Pancreas (tissue), 10 donors: ENCODE results near the gene KRTAP12-4. TPM values are rescaled to one million over a fixed set of nuclear protein-coding genes. Genes with fewer than 3 reads are reported as not detected.

ENCODE experiments used
- ATAC-seq, 4 donors: fragments of 200-7000 bp; cut with Tn5 transposase; one replicate each; pipeline versions ENCODE4 v1.8.0 to v1.9.1; 2020; ENCODE audit warnings: mild to moderate bottlenecking in 4 of 4, moderate library complexity in 4 of 4
- DNase-seq, 6 donors: peaks; one replicate each; pipeline ENCODE4 v3.0.0-alpha.2; 2020
- FAIRE-seq: peaks from 2 replicates; lab custom pipeline; 2012; peaks lifted over from hg19 to GRCh38; lab: Jason Lieb, UNC
- H3K27ac ChIP-seq, 4 donors: fragments of 200-600 bp; sonication (generic); 1 replicate in 3 of 4; 2 replicates in 1 of 4; pipeline versions ENCODE4 v1.5.0 to v1.8.0; 2020
- H3K27me3 ChIP-seq, 4 donors: fragments of 200-600 bp; one replicate each; pipeline ENCODE4 v1.8.0; 2021
- H3K36me3 ChIP-seq, 3 donors: fragments of 200-600 bp; sonication (generic) in 1 of 3; one replicate each; pipeline versions ENCODE4 v1.5.0 to v1.8.0; 2020 to 2021
- H3K4me1 ChIP-seq, 3 donors: fragments of 200-600 bp; one replicate each; pipeline ENCODE4 v1.8.0; 2021
- H3K4me3 ChIP-seq, 4 donors: fragments of 200-600 bp; sonication (generic) in 2 of 4; one replicate each; pipeline versions ENCODE4 v1.5.0 to v1.8.0; 2020 to 2021
- H3K9me3 ChIP-seq, 4 donors: fragments of 200-600 bp; one replicate each; pipeline ENCODE4 v1.8.0; 2021
- CTCF ChIP-seq, 4 donors: fragments of 200-600 bp; sonication (generic) in 3 of 4; IDR thresholded peaks; one replicate each; pipeline versions ENCODE4 v1.5.0 to v1.8.0; 2021; ENCODE audit warnings: antibody characterized with exemption in 4 of 4
- WGBS, 2 donors: extraction: QIAGEN DNeasy Blood & Tissue Kit; methylation state at CpG; one replicate each; pipeline ENCODE4 v1.1.7; 2013; 5-methylcytosine and 5-hydroxymethylcytosine counted together
- intact Hi-C, 3 donors: fragments of 100-400 bp; cut with DNase I; formaldehyde crosslinking; loops; one replicate each; pipeline versions ENCODE4 v1.11.1 to v1.14.2; 2022
- polyA plus RNA-seq, 2 donors: library from polyadenylated mRNA; stranded (reverse); fragments of 200-250 nt; gene quantifications; one replicate each; pipeline ENCODE4 v1.2.3, GENCODE V29; 2013
- total RNA-seq, 6 donors: library from RNA; stranded (reverse); fragmentation: NEBNext Ultra II Directional in 4 of 6; extraction: Animal tissue kit (Norgen Biotek cat#: 25700) in 4 of 6; gene quantifications; one replicate each; pipeline versions ENCODE4 v1.2.1 to v1.2.4, GENCODE V29; 2021 to 2023
- donor health status: healthy with polysubstance abuse.
- donor health status: DM: no; HTN: no; CAD: no; lungs with moderate emphysema.
- donor health status: DM: no; HTN: no; CAD: no.
- donor health status: control.
- donor health status: control.
- donor health status: Bipolar disorder and iron deficiency.
- donor health status: DM: yes; HTN: yes; CAD: no.
- donor health status: DM: no; HTN: no; CAD: no.
- donor health status: DM: no; HTN: no; CAD: no.
- donor health status: DM: yes; HTN: yes; CAD: no.

Gene KRTAP12-4
- total and polyA plus RNA-seq, 8 donors = not detected

- Histone ChIP-seq H3K36me3 (no peaks in the 10 kb centered on the region), H3K27me3 (peaks cover 0 to 15% (median 0%) of the 10 kb centered on the region in 4 donors), H3K27ac (no peak overlapping the region), H3K4me1 (no peaks in the 10 kb centered on the region), H3K9me3 (no peaks in the 10 kb centered on the region), H3K4me3 (no peak overlapping the region)
- 36 to 37% methylated on average over 11 of the region's 11 CpGs for WGBS, 2 donors
- no peak for DNase-seq
- no peak for TF ChIP-seq CTCF (IDR thresholded peaks at IDR 0.05)
- no peak for ATAC-seq
- intact Hi-C loops = no loop called here
- FAIRE-seq = no peak
Observed at GRCh38 chr21:44658913-44659595, 4.6 kb upstream of the KRTAP12-4 start.

DNA sequence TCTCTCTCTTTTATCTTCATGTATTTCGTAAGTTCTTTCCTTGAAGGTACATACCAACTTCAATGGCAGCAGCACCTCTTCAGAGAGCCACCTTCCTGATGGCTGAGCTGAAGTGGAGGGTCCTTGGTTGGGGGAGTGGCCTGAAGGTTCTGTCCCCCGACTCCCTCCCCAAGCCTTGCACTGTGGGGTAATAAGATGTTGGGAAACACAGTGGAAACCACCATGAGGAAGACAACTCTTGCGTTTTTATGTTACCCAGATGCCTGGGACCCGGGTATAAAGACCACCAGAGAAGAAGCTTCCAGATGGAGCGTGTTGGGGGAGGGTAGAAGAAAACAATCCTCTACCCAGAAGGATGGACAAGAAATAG is 4.1 kb upstream of the KRTAP12-4 start:
- intact Hi-C loops = no loop called here
- H3K36me3 ChIP-seq = no peaks in the 10 kb centered on the region
- H3K9me3 ChIP-seq = no peaks in the 10 kb centered on the region
- no peak for DNase-seq
- no peak for FAIRE-seq
- H3K27ac ChIP-seq = no peak overlapping the region
- WGBS, 2 donors = 56 to 73% methylated on average over 5 of the region's 5 CpGs
- H3K27me3 ChIP-seq = peaks cover 0 to 15% (median 0%) of the 10 kb centered on the region in 4 donors
- TF ChIP-seq CTCF (IDR thresholded peaks at IDR 0.05) = no peak
- H3K4me3 ChIP-seq = no peak overlapping the region
- no peak for ATAC-seq
- no peaks in the 10 kb centered on the region for H3K4me1 ChIP-seq

DNA sequence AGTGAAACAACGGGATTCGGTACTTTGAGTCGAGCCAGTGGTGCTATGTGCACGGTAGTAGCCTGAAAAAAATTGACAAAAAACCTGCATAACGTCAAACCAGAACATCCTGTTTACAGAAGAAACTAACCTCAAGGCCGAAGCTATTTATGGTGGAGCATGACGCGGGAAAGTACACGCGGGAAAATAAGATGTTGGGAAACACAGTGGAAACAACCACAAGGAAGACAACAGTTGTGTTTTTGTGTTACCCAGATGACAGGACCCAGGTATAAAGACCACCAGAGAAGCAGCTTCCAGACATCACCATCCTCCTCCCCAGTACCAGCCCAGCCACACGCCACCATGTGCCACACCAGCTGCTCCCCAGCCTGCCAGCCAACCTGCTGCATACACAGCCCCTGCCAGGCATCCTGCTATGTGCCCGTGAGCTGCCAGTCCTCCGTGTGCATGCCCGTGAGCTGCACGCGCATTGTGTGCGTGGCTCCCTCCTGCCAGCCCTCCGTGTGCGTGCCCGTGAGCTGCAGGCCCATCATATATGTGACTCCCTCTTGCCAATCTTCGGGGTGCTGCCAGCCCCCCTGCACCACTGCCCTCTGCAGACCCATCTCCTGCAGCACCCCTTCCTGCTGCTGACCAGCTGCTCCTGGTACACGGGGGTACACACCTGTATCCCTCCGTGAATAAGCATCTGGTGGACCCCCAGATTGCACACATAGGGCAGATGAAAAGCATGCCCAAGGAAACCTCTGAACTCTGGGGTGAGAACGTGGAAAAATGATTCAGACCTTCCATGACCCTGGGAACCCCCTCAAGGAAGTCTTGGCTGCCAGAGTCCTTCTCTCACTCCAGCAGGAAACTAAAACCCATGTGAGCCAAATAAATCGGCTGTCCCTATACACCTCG is 3.4 kb upstream of the KRTAP12-4 start, which contains the start of gene KRTAP12-3:
TSS of gene KRTAP12-3 (plus strand) at position 298 of the 906 bp plus-strand sequence. CDS start at position 346, 48 bp downstream.
- TF ChIP-seq CTCF (IDR thresholded peaks at IDR 0.05) = no peak
- ATAC-seq = no peak
- Histone ChIP-seq H3K27ac (no peak within 1 kb of the TSS), H3K9me3 (no peaks in the 10 kb centered on the region), H3K36me3 (no peaks in the 10 kb centered on the region), H3K4me3 (no peak within 1 kb of the TSS), H3K27me3 (peaks cover 0 to 15% (median 0%) of the 10 kb centered on the region in 4 donors), H3K4me1 (no peaks in the 10 kb centered on the region)
- WGBS, 2 donors = 58 to 74% methylated on average over 26 of the region's 26 CpGs
- intact Hi-C loops = no loop called here
- no peak for FAIRE-seq
- no peak for DNase-seq

- ATAC-seq (no peak), FAIRE-seq (no peak), DNase-seq (no peak)
- WGBS, 2 donors = 24 to 34% methylated on average over 1 of the region's 1 CpG
- H3K4me1 ChIP-seq = no peaks in the 10 kb centered on the region
- no peak for TF ChIP-seq CTCF (IDR thresholded peaks at IDR 0.05)
- intact Hi-C loops = no loop called here
- no peak overlapping the region for H3K27ac ChIP-seq
- no peak overlapping the region for H3K4me3 ChIP-seq
- peaks cover 0 to 15% (median 0%) of the 10 kb centered on the region in 4 donors for H3K27me3 ChIP-seq
- no peaks in the 10 kb centered on the region for H3K9me3 ChIP-seq
- no peaks in the 10 kb centered on the region for H3K36me3 ChIP-seq
Observed at GRCh38 chr21:44656868-44657267, 2.4 kb upstream of the KRTAP12-4 start.
